Mucosa of stomach (tissue), 1 donor: Measurements from ENCODE around the gene HOXC13.

Experiments used
- H3K27me3 ChIP-seq: one replicate; pipeline ENCODE4 v1.7.0; 2013; ENCODE audit warnings: mild to moderate bottlenecking, low read length; ENCODE audit not compliant: control insufficient read depth, insufficient read depth
- H3K36me3 ChIP-seq: one replicate; pipeline ENCODE4 v1.7.0; 2013; ENCODE audit warnings: low read length; ENCODE audit not compliant: control insufficient read depth, insufficient read depth
- H3K4me1 ChIP-seq: one replicate; pipeline ENCODE4 v1.7.0; 2013; ENCODE audit warnings: mild to moderate bottlenecking, low read length; ENCODE audit not compliant: control insufficient read depth, insufficient read depth
- H3K4me3 ChIP-seq: one replicate; pipeline ENCODE4 v1.7.0; 2013; ENCODE audit warnings: low read length
- H3K9ac ChIP-seq: one replicate; pipeline ENCODE4 v1.7.0; 2013; ENCODE audit warnings: mild to moderate bottlenecking, low read length, moderate library complexity
- H3K9me3 ChIP-seq: one replicate; pipeline ENCODE4 v1.7.0; 2013; ENCODE audit warnings: mild to moderate bottlenecking, low read length, moderate library complexity; ENCODE audit not compliant: control insufficient read depth
- donor health status: Pancreatic carcinoma.

The HOXC13 gene

GRCh38 chr12:53970451-53970850 is 31.8 kb downstream of the HOXC13 start:
- H3K27me3 ChIP-seq = peaks cover 100% of the 10 kb centered on the region

DNA sequence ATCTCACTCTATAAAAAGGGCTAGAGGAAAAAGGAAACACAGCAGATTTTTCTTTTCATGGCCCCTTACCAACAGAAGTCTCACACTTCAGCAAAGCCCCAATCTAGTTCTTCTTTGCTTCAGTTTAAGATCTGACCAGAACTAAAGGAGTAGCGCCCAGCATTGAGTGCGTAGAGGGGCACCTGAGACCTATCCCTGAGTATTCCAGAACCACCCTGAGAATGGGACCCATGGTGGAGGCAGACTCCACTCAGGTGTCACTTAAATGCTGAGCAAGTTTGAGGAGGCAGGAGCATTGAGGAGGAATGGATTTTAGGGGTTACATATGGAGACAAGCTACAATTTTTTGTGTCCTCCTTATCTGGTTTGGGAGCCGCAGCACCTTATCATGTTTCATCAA is 32.5 kb downstream of the HOXC13 start:
- H3K27me3 ChIP-seq = peaks cover 100% of the 10 kb centered on the region
- H3K4me1 ChIP-seq = peaks cover 15% of the 10 kb centered on the region

More at GRCh38 chr12:53970451-53970850, 31.8 kb downstream of the HOXC13 start:
- Histone ChIP-seq H3K4me1 (peaks cover 12% of the 10 kb centered on the region), H3K4me3 (no peak overlapping the region), H3K9me3 (no peaks in the 10 kb centered on the region), H3K9ac (no peak overlapping the region), H3K36me3 (no peaks in the 10 kb centered on the region)

DNA sequence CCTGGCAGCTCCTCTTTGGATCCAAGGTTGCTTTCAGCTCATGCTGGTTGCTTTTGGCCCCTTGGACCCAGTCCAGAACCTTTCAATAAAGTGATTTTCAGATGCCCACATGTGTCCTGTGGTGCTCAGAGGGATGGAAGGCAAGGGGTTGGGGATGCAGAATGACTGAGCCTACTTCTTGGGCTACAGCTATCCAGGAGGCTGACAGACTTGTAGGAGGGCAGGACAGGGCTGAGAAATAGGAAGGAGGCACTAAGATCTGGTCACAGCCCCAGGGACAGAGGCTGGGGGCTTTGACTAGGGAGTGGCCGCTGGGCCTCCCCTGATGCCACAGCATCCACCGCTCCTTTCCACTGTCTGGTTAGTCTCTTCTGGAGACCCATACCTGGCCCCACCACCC is 33.1 kb downstream of the HOXC13 start:
- Histone ChIP-seq H3K9me3 (no peaks in the 10 kb centered on the region), H3K27me3 (peaks cover 100% of the 10 kb centered on the region), H3K36me3 (no peaks in the 10 kb centered on the region), H3K9ac (no peak overlapping the region), H3K4me1 (peaks cover 15% of the 10 kb centered on the region), H3K4me3 (no peak overlapping the region)

More for the DNA sequence above, 32.5 kb downstream of the HOXC13 start:
- Histone ChIP-seq H3K4me3 (no peak overlapping the region), H3K36me3 (no peaks in the 10 kb centered on the region), H3K9ac (no peak overlapping the region), H3K9me3 (no peaks in the 10 kb centered on the region)

DNA sequence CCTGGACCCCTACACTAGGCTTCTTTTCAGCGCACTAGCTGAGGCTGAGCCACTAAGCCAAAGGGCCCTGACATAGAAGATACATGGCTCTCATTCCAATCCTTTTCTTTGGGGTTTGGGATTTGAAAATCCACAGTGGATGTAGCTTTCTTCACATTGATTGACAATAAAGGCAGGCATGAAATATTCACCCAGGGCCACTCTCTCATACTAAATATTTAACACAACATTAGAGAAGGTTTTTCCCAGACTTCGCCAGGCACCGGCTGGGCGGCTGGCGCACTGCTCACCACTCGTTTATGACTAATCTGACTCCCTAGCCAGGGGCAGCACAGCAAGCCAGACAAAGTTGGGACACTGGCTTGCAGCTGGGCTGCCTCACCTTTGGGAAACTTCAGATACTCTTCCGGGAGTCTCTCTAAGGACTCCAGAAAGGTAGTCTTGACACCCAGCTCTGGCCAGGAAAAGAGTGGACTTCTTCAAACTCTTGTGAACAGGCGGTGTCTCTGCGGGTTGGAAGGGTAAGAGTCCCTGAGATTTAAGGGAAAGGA is 33.6 kb downstream of the HOXC13 start:
- no peaks in the 10 kb centered on the region for H3K36me3 ChIP-seq
- peaks cover 15% of the 10 kb centered on the region for H3K4me1 ChIP-seq
- H3K4me3 ChIP-seq = no peak overlapping the region
- no peak overlapping the region for H3K9ac ChIP-seq
- peaks cover 100% of the 10 kb centered on the region for H3K27me3 ChIP-seq
- H3K9me3 ChIP-seq = no peaks in the 10 kb centered on the region

- Histone ChIP-seq H3K9ac (no peak within 1 kb of the TSS), H3K27me3 (peaks cover 100% of the 10 kb centered on the region), H3K9me3 (no peaks in the 10 kb centered on the region), H3K36me3 (no peaks in the 10 kb centered on the region), H3K4me3 (no peak within 1 kb of the TSS), H3K4me1 (peaks cover 15% of the 10 kb centered on the region)
Measured at GRCh38 chr12:53972722-53973235, 34.1 kb downstream of the HOXC13 start, which contains the start of gene HOXC11. TSS of gene HOXC11 (plus strand) at chr12:53973126. CDS start at chr12:53973242, 116 bp downstream.

GRCh38 chr12:53973236-53974042 is 34.8 kb downstream of the HOXC13 start:
- Histone ChIP-seq H3K9me3 (no peaks in the 10 kb centered on the region), H3K4me1 (peaks cover 16% of the 10 kb centered on the region), H3K4me3 (no peak overlapping the region), H3K36me3 (no peaks in the 10 kb centered on the region), H3K27me3 (peaks cover 99% of the 10 kb centered on the region), H3K9ac (no peak overlapping the region)

GRCh38 chr12:53974084-53975063 is 35.7 kb downstream of the HOXC13 start, which contains the start of gene HOTAIR:
TSS of gene HOTAIR (minus strand) at chr12:53974954.
- H3K4me3 ChIP-seq = no peak within 1 kb of the TSS

GRCh38 chr12:53975064-53975471 is 36.4 kb downstream of the HOXC13 start:
- Histone ChIP-seq H3K4me3 (no peak overlapping the region), H3K9ac (no peak overlapping the region), H3K4me1 (peaks cover 21% of the 10 kb centered on the region), H3K9me3 (no peaks in the 10 kb centered on the region), H3K36me3 (no peaks in the 10 kb centered on the region), H3K27me3 (peaks cover 99% of the 10 kb centered on the region)

More at GRCh38 chr12:53974084-53975063, 35.7 kb downstream of the HOXC13 start, which contains the start of gene HOTAIR:
- Histone ChIP-seq H3K36me3 (no peaks in the 10 kb centered on the region), H3K4me1 (peaks cover 21% of the 10 kb centered on the region), H3K27me3 (peaks cover 99% of the 10 kb centered on the region), H3K9me3 (no peaks in the 10 kb centered on the region), H3K9ac (no peak within 1 kb of the TSS)

DNA sequence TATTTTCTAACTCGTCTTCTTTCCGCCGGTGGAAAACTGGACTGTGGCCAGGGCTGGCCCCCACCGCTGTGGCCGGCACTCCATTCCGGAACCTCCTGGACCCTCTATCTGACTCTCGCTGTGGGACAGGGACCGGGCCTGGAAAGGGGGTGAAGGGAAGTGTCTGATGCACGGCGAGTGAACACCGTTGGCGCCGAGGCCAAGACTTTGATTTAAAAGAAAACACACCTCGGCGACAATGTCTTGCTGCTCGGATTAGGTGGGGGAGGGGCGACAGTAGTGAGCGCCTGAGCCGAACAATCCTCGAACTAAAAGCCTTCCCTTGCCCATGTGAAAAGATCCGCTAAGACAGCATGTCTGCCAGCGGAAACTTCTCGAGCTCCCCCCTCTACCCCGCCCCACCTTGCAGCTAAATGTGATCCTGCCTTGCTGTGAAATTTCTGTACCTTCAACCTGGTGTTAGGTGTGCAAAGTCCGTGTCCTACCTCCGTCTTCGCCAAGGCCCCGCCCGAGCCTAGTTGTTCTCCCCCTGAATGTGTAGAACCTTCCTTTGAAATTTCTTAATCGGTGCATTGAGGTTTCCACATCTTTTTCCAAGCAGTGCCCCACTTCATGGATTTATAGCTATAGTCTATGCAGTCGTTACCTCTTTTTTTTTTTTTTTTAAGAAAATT is 37.0 kb downstream of the HOXC13 start:
- Histone ChIP-seq H3K9ac (no peak overlapping the region), H3K4me3 (no peak overlapping the region), H3K4me1 (peaks cover 21% of the 10 kb centered on the region), H3K27me3 (peaks cover 99% of the 10 kb centered on the region), H3K36me3 (no peaks in the 10 kb centered on the region), H3K9me3 (no peaks in the 10 kb centered on the region)

- Histone ChIP-seq H3K9me3 (no peaks in the 10 kb centered on the region), H3K4me3 (no peak overlapping the region), H3K36me3 (no peaks in the 10 kb centered on the region), H3K4me1 (peaks cover 21% of the 10 kb centered on the region), H3K9ac (no peak overlapping the region), H3K27me3 (peaks cover 99% of the 10 kb centered on the region)
Measured at GRCh38 chr12:53976172-53976822, 37.7 kb downstream of the HOXC13 start.
